K562 (cell line): ENCODE data around the gene DLX3. TPM values are rescaled to one million over a fixed set of nuclear protein-coding genes. Genes with fewer than 3 reads are reported as not detected.

ENCODE experiments used
- CAMTA2 ChIP-seq: fragments of 250-450 bp; sonication (Bioruptor Pico); conservative IDR thresholded peaks from 2 replicates; pipeline ENCODE4 v1.5.1; 2022
- CCNT2 ChIP-seq: IDR thresholded peaks from 2 replicates; pipeline ENCODE4 v1.6.1; 2011; ENCODE audit warnings: borderline replicate concordance, low read depth, mild to moderate bottlenecking, moderate library complexity, mixed read lengths, low read length; ENCODE audit not compliant: insufficient read length; ENCODE audit errors: extremely low read depth
- CTBP1 ChIP-seq: fragments of 450-650 bp; IDR thresholded peaks from 2 replicates; pipeline ENCODE4 v1.6.1; 2016; ENCODE audit warnings: borderline replicate concordance
- FOXA1 ChIP-seq: fragments of 450-650 bp; IDR thresholded peaks from 2 replicates; pipeline ENCODE4 v1.6.1; 2016; ENCODE audit warnings: mild to moderate bottlenecking, borderline replicate concordance
- GATAD2B ChIP-seq: fragments of 450-650 bp; IDR thresholded peaks from 2 replicates; pipeline ENCODE4 v1.6.1; 2017; ENCODE audit warnings: mild to moderate bottlenecking, borderline replicate concordance
- IRF1 ChIP-seq: sonication (generic); formaldehyde crosslinking; IDR thresholded peaks from 2 replicates; pipeline ENCODE4 v1.8.0; 2022; ENCODE audit warnings: missing genetic modification reagents, mild to moderate bottlenecking, borderline replicate concordance
- NONO ChIP-seq, 2 experiments: fragments of 200-400 bp in 1 of 2; fragments of 450-650 bp in 1 of 2; formaldehyde crosslinking in 1 of 2; IDR thresholded peaks; 2 replicates each; pipeline ENCODE4 v1.6.1; 2017; ENCODE audit warnings: low read depth in 2 of 2, mild to moderate bottlenecking in 2 of 2, moderate library complexity in 2 of 2, low read length in 1 of 2
- SMARCE1 ChIP-seq: fragments of 450-650 bp; IDR thresholded peaks from 2 replicates; pipeline ENCODE4 v1.7.1; 2016; ENCODE audit warnings: mild to moderate bottlenecking
- TFAP4 ChIP-seq: sonication (generic); formaldehyde crosslinking; IDR thresholded peaks from 2 replicates; pipeline ENCODE4 v1.8.0; 2022; ENCODE audit warnings: missing genetic modification reagents, mild to moderate bottlenecking, moderate library complexity, borderline replicate concordance
- ZBTB43 ChIP-seq: sonication (generic); formaldehyde crosslinking; IDR thresholded peaks from 2 replicates; pipeline ENCODE4 v1.8.0; 2023; ENCODE audit warnings: mild to moderate bottlenecking, missing genetic modification reagents
- ZBTB9 ChIP-seq: fragments of 450-650 bp; formaldehyde crosslinking; IDR thresholded peaks from 2 replicates; pipeline ENCODE4 v1.4.0; 2020; ENCODE audit warnings: mild to moderate bottlenecking, moderate library complexity
- ZFX ChIP-seq: sonication (generic); formaldehyde crosslinking; IDR thresholded peaks from 2 replicates; pipeline ENCODE4 v1.8.0; 2022; ENCODE audit warnings: mild to moderate bottlenecking, missing genetic modification reagents, moderate library complexity
- ZNF316 ChIP-seq: fragments of 450-650 bp; IDR thresholded peaks from 2 replicates; pipeline ENCODE4 v1.6.1; 2016
- ZNF431 ChIP-seq: sonication (generic); formaldehyde crosslinking; IDR thresholded peaks from 2 replicates; pipeline ENCODE4 v1.8.0; 2022; ENCODE audit warnings: mild to moderate bottlenecking, missing genetic modification reagents
- ZNF668 ChIP-seq: fragments of 250-450 bp; sonication (Bioruptor Pico); IDR thresholded peaks from 2 replicates; pipeline ENCODE4 v1.8.0; 2022; ENCODE audit warnings: mild to moderate bottlenecking, inconsistent platforms
- polyA plus RNA-seq, 8 experiments: library from polyadenylated mRNA; depleted of rRNA in 4 of 8; stranded (reverse) in 5 of 8; unstranded in 3 of 8; fragments of >200 nt; fragmentation: Nextera tagmentation in 2 of 8; fragmentation: Illumina TruSeq in 1 of 8; extraction: Ambion mirVana in 2 of 8; extraction: Trizol in 1 of 8; gene quantifications; 2 replicates each; pipeline versions ENCODE4 v1.2.1 to v1.2.3, GENCODE V29; 2011 to 2014; ENCODE audit warnings: inconsistent platforms in 1 of 8, missing spikeins in 1 of 8
- total RNA-seq, 7 experiments: library from RNA; depleted of rRNA in 6 of 7; stranded (reverse); fragments of >200 nt in 6 of 7; fragmentation: Illumina TruSeq in 2 of 7; extraction: Trizol in 2 of 7; gene quantifications; 2 replicates each; pipeline versions ENCODE4 v1.2.1 to v1.2.3, GENCODE V29; 2011 to 2021; ENCODE audit warnings: low replicate concordance in 1 of 7
- TF ChIP-seq, protein P1 (sequence below): IDR thresholded peaks from 2 replicates; pipeline ENCODE4 v1.6.1; 2016; ENCODE audit warnings: missing genetic modification characterization, missing compliant biosample characterization
- TF ChIP-seq, protein P2 (sequence below): conservative IDR thresholded peaks from 2 replicates; pipeline ENCODE4 v1.6.1; 2011; ENCODE audit warnings: low read depth, mild to moderate bottlenecking, low read length; ENCODE audit not compliant: control insufficient read depth
- TF ChIP-seq, protein P3 (sequence below): fragments of 450-650 bp; formaldehyde crosslinking; IDR thresholded peaks from 2 replicates; pipeline ENCODE4 v1.4.0; 2022; ENCODE audit warnings: mild to moderate bottlenecking, moderate library complexity

Gene DLX3
- total and polyA plus RNA-seq, 9 of the 15 experiments (the other 6 are each of a cell fraction or from before 2014, with no cell fraction given) = not detected

- no peak for TF ChIP-seq IRF1
- TF ChIP-seq NONO (IDR thresholded peaks at IDR 0.05; ENCODE audit: low read depth in 2 of 2, low read length in 1 of 2) = peak in 1 of 2 experiments; percentile 17; a peak in 1 of 4 replicates
- TF ChIP-seq ZFX = peak; percentile 23; the same call in 1 of the 2 replicates
- TF ChIP-seq, protein P1, sequence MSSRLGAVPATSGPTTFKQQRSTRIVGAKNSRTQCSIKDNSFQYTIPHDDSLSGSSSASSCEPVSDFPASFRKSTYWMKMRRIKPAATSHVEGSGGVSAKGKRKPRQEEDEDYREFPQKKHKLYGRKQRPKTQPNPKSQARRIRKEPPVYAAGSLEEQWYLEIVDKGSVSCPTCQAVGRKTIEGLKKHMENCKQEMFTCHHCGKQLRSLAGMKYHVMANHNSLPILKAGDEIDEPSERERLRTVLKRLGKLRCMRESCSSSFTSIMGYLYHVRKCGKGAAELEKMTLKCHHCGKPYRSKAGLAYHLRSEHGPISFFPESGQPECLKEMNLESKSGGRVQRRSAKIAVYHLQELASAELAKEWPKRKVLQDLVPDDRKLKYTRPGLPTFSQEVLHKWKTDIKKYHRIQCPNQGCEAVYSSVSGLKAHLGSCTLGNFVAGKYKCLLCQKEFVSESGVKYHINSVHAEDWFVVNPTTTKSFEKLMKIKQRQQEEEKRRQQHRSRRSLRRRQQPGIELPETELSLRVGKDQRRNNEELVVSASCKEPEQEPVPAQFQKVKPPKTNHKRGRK (tag) = no peak
- no peak for TF ChIP-seq ZNF431 (CRISPR knock-in tag)
- 0 out of 2 replicates have a peak, but pooled peaks have one; percentile 47 for TF ChIP-seq ZBTB43 (CRISPR knock-in tag)
- TF ChIP-seq, protein P2, sequence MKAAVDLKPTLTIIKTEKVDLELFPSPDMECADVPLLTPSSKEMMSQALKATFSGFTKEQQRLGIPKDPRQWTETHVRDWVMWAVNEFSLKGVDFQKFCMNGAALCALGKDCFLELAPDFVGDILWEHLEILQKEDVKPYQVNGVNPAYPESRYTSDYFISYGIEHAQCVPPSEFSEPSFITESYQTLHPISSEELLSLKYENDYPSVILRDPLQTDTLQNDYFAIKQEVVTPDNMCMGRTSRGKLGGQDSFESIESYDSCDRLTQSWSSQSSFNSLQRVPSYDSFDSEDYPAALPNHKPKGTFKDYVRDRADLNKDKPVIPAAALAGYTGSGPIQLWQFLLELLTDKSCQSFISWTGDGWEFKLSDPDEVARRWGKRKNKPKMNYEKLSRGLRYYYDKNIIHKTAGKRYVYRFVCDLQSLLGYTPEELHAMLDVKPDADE = 0 out of 2 replicates have a peak, but pooled peaks have one; percentile 27
- no peak for TF ChIP-seq FOXA1
- peak; percentile 81; the same call in 1 of the 2 replicates for TF ChIP-seq GATAD2B
- peak; percentile 49; the same call in 1 of the 2 replicates for TF ChIP-seq CTBP1
- TF ChIP-seq ZBTB9 (CRISPR knock-in tag) = 0 out of 2 replicates have a peak, but pooled peaks have one; percentile 44
- TF ChIP-seq ZNF668 (CRISPR knock-in tag) = no peak
- no peak for TF ChIP-seq CAMTA2 (CRISPR knock-in tag)
- TF ChIP-seq, protein P3, sequence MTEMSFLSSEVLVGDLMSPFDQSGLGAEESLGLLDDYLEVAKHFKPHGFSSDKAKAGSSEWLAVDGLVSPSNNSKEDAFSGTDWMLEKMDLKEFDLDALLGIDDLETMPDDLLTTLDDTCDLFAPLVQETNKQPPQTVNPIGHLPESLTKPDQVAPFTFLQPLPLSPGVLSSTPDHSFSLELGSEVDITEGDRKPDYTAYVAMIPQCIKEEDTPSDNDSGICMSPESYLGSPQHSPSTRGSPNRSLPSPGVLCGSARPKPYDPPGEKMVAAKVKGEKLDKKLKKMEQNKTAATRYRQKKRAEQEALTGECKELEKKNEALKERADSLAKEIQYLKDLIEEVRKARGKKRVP (CRISPR knock-in tag) = no peak
- 0 out of 2 replicates have a peak, but pooled peaks have one; percentile 29 for TF ChIP-seq SMARCE1
- 0 out of 2 replicates have a peak, but pooled peaks have one; percentile 2 for TF ChIP-seq ZNF316
- TF ChIP-seq TFAP4 (CRISPR knock-in tag) = peak; percentile 10; the same call in 1 of the 2 replicates
- TF ChIP-seq CCNT2 = peak; percentile 54
Observed at GRCh38 chr17:49968405-49969133, 26.5 kb downstream of the DLX3 start (continued).
